WTC11 (cell line): ENCODE results near the gene DNAAF9. TPM values are rescaled to one million over a fixed set of nuclear protein-coding genes. Genes with fewer than 3 reads are reported as not detected.

ENCODE experiments used
- ATAC-seq: fragments of 200-7000 bp; cut with Tn5 transposase; 2 replicates; pipeline ENCODE4 v1.10.0; 2021; ENCODE audit warnings: mild to moderate bottlenecking, moderate library complexity
- CTCF ChIA-PET: fragments of 300-600 bp; sonication (Branson Sonifier 250); formaldehyde crosslinking; loops from one replicate; lab custom pipeline; 2021; ENCODE audit warnings: antibody characterized with exemption; lab: Charles Lee
- POLR2A ChIA-PET: fragments of 350-600 bp; sonication (Branson Sonifier 250); formaldehyde crosslinking; loops from one replicate; lab custom pipeline; 2021; ENCODE audit warnings: antibody characterized with exemption; lab: Charles Lee
- DNase-seq: peaks from one replicate; pipeline ENCODE4 v3.0.0; 2021; ENCODE audit warnings: low spot score
- H3K27ac Mint-ChIP-seq: 2 replicates; pipeline ENCODE4 v1.8.0; 2021; ENCODE audit warnings: mixed read lengths
- H3K27me3 Mint-ChIP-seq: 2 replicates; pipeline ENCODE4 v1.8.0; 2021; ENCODE audit warnings: low read depth, mild to moderate bottlenecking, moderate library complexity, mixed read lengths
- H3K36me3 Mint-ChIP-seq: 2 replicates; pipeline ENCODE4 v1.8.0; 2021; ENCODE audit warnings: mixed read lengths
- H3K4me1 Mint-ChIP-seq: 2 replicates; pipeline ENCODE4 v1.8.0; 2022; ENCODE audit warnings: mixed read lengths
- H3K4me3 Mint-ChIP-seq: 2 replicates; pipeline ENCODE4 v1.8.0; 2021; ENCODE audit warnings: mild to moderate bottlenecking, moderate library complexity, mixed read lengths
- H3K9me3 Mint-ChIP-seq: 2 replicates; pipeline ENCODE4 v1.8.0; 2021; ENCODE audit warnings: mixed read lengths
- ATF2 ChIP-seq: sonication (generic); formaldehyde crosslinking; IDR thresholded peaks from 2 replicates; pipeline ENCODE4 v1.8.1; 2022; ENCODE audit warnings: low read depth, missing genetic modification reagents, borderline replicate concordance
- CREM ChIP-seq: sonication (generic); formaldehyde crosslinking; IDR thresholded peaks from 2 replicates; pipeline ENCODE4 v1.8.1; 2022; ENCODE audit warnings: mild to moderate bottlenecking, missing genetic modification reagents, moderate library complexity
- ERG ChIP-seq: fragments of 250-450 bp; sonication (Bioruptor Pico); IDR thresholded peaks from 2 replicates; pipeline ENCODE4 v1.8.0; 2021; ENCODE audit warnings: mild to moderate bottlenecking
- ESRRA ChIP-seq: sonication (generic); formaldehyde crosslinking; IDR thresholded peaks from 2 replicates; pipeline ENCODE4 v1.8.1; 2022; ENCODE audit warnings: mild to moderate bottlenecking, missing genetic modification reagents, borderline replicate concordance
- GABPB1 ChIP-seq: sonication (generic); formaldehyde crosslinking; IDR thresholded peaks from 2 replicates; pipeline ENCODE4 v1.8.1; 2023; ENCODE audit warnings: mild to moderate bottlenecking, missing genetic modification reagents
- GRHL2 ChIP-seq: fragments of 250-450 bp; sonication (Bioruptor Pico); IDR thresholded peaks from 2 replicates; pipeline ENCODE4 v1.8.0; 2022; ENCODE audit warnings: mild to moderate bottlenecking, moderate library complexity; ENCODE audit not compliant: insufficient replicate concordance, severe bottlenecking
- HMGA2 ChIP-seq: fragments of 250-450 bp; sonication (Bioruptor Pico); IDR thresholded peaks from 2 replicates; pipeline ENCODE4 v1.4.0; 2021; ENCODE audit warnings: mild to moderate bottlenecking, moderate library complexity
- MLX ChIP-seq: sonication (generic); formaldehyde crosslinking; IDR thresholded peaks from 2 replicates; pipeline ENCODE4 v1.8.1; 2023; ENCODE audit warnings: mild to moderate bottlenecking, missing genetic modification reagents, moderate library complexity
- MXD4 ChIP-seq: fragments of 250-450 bp; sonication (Bioruptor Pico); IDR thresholded peaks from 2 replicates; pipeline ENCODE4 v1.8.0; 2021; ENCODE audit warnings: mild to moderate bottlenecking, moderate library complexity, borderline replicate concordance
- NFE2L1 ChIP-seq: sonication (generic); formaldehyde crosslinking; IDR thresholded peaks from 2 replicates; pipeline ENCODE4 v1.8.1; 2023; ENCODE audit warnings: missing genetic modification reagents
- OVOL2 ChIP-seq: fragments of 250-450 bp; sonication (Bioruptor Pico); IDR thresholded peaks from 2 replicates; pipeline ENCODE4 v1.9.0; 2021; ENCODE audit warnings: mild to moderate bottlenecking, borderline replicate concordance
- PREB ChIP-seq: sonication (generic); formaldehyde crosslinking; IDR thresholded peaks from 2 replicates; pipeline ENCODE4 v1.8.1; 2022; ENCODE audit warnings: mild to moderate bottlenecking, missing genetic modification reagents, moderate library complexity, borderline replicate concordance
- SMAD4 ChIP-seq: sonication (generic); formaldehyde crosslinking; IDR thresholded peaks from 2 replicates; pipeline ENCODE4 v1.8.0; 2022; ENCODE audit warnings: mild to moderate bottlenecking, missing genetic modification reagents
- STAT6 ChIP-seq: sonication (generic); formaldehyde crosslinking; conservative IDR thresholded peaks from 2 replicates; pipeline ENCODE4 v1.8.1; 2023; ENCODE audit warnings: mild to moderate bottlenecking, low read depth, missing genetic modification reagents, moderate library complexity
- TP53 ChIP-seq: sonication (generic); formaldehyde crosslinking; IDR thresholded peaks from 2 replicates; pipeline ENCODE4 v1.8.1; 2023; ENCODE audit warnings: mild to moderate bottlenecking, missing genetic modification reagents
- ZNF396 ChIP-seq: fragments of 250-450 bp; sonication (Bioruptor Pico); IDR thresholded peaks from 2 replicates; pipeline ENCODE4 v1.8.0; 2021; ENCODE audit warnings: mild to moderate bottlenecking, moderate library complexity, borderline replicate concordance
- ZNF416 ChIP-seq: fragments of 250-450 bp; sonication (Bioruptor Pico); IDR thresholded peaks from 2 replicates; pipeline ENCODE4 v1.9.0; 2021; ENCODE audit warnings: mild to moderate bottlenecking, inconsistent platforms
- ZNF425 ChIP-seq: fragments of 250-450 bp; sonication (Bioruptor Pico); conservative IDR thresholded peaks from 2 replicates; pipeline ENCODE4 v1.9.0; 2021; ENCODE audit warnings: mild to moderate bottlenecking
- ZNF512 ChIP-seq: sonication (generic); formaldehyde crosslinking; IDR thresholded peaks from 2 replicates; pipeline ENCODE4 v1.8.1; 2022; ENCODE audit warnings: missing genetic modification reagents, borderline replicate concordance
- total RNA-seq: library from RNA; stranded (reverse); gene quantifications from 3 replicates; pipeline ENCODE4 v1.2.3, GENCODE V29; 2021

DNAAF9 gene
- total RNA-seq, 1 experiment from 2014 or later = 6.3 TPM

- Mint-ChIP-seq H3K4me1 (no peaks in the 10 kb centered on the region), H3K4me3 (no peak overlapping the region), H3K27me3 (no peaks in the 10 kb centered on the region), H3K9me3 (no peaks in the 10 kb centered on the region), H3K27ac (peak overlapping the region; percentile 16; the same call in 1 of the 2 replicates), H3K36me3 (no peaks in the 10 kb centered on the region)
- CTCF ChIA-PET = no interaction called here
- DNase-seq (no peak), ATAC-seq (no peak)
- POLR2A ChIA-PET = no interaction called here
- no peak for TF ChIP-seq HMGA2 (CRISPR knock-in tag)
- no peak for TF ChIP-seq CREM (CRISPR knock-in tag)
- no peak for TF ChIP-seq ESRRA (CRISPR knock-in tag)
- no peak for TF ChIP-seq STAT6 (CRISPR knock-in tag)
- TF ChIP-seq OVOL2 (CRISPR knock-in tag) = no peak
- TF ChIP-seq TP53 (CRISPR knock-in tag) = no peak
- TF ChIP-seq PREB (CRISPR knock-in tag) = no peak
- TF ChIP-seq ATF2 (CRISPR knock-in tag) = no peak
- TF ChIP-seq GRHL2 (CRISPR knock-in tag) = no peak
- no peak for TF ChIP-seq GABPB1
- TF ChIP-seq MLX (CRISPR knock-in tag) = no peak
- no peak for TF ChIP-seq ZNF396 (CRISPR knock-in tag)
- no peak for TF ChIP-seq ZNF425
- no peak for TF ChIP-seq ZNF416 (CRISPR knock-in tag)
- no peak for TF ChIP-seq SMAD4
- no peak for TF ChIP-seq ERG (CRISPR knock-in tag)
- TF ChIP-seq MXD4 (CRISPR knock-in tag) = no peak
- no peak for TF ChIP-seq NFE2L1
- no peak for TF ChIP-seq ZNF512 (CRISPR knock-in tag)
Measured at GRCh38 chr20:3360752-3361151, 46.7 kb downstream of the DNAAF9 start.
